Skin of body (tissue), 2 donors: ENCODE data around the gene FMNL2. TPM values are rescaled to one million over a fixed set of nuclear protein-coding genes. Genes with fewer than 3 reads are reported as not detected.

ENCODE experiments used
- DNase-seq: peaks from one replicate; lab custom pipeline; 2025; lab: John Stamatoyannopoulos, UW
- total RNA-seq: library from RNA; depleted of rRNA; stranded (reverse); fragments of >200 nt; gene quantifications from one replicate; pipeline ENCODE4 v1.2.3, GENCODE V29; 2014

The FMNL2 gene
- total RNA-seq, 1 donor from 2014 or later, result 43.7 TPM

DNA sequence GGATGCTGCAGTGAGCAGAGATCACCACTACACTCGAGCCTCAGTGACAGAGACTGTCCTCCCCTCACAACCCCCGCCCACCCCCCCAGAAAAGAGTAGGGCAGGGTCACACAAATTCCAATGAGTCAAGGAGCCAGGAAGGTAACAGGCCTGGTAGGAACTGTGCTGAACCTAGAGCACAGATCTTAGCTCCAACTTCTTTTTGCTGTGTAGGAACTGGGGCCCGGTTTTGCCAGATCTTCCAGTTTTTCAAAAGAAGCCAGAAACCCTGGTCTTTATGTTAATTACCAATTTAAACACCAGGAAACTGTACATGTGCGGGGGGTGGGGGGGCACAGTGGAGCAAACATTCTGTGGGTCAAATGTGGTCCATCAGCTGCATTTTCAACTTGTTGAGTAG, 311.3 kb downstream of the FMNL2 start:
- no peak for DNase-seq

DNA sequence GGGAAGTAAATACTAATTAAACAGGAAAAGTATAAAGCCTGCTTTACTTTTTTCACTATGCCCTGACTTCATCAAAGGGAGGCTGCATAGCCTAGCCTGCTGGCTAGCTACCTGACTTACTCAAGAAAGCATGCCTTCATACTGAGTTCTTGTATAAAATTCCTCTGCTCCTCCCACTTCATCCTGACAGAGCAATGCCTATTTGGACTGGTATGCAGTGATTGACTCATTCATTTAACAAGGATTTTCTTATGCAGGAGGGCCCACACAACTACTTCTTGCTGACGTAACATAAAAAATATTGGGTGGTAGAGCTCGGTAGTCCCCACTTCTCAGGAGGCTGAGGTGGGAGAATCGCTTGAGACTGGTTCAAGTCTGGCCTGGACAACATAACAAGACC, 311.8 kb downstream of the FMNL2 start:
- no peak for DNase-seq

DNA sequence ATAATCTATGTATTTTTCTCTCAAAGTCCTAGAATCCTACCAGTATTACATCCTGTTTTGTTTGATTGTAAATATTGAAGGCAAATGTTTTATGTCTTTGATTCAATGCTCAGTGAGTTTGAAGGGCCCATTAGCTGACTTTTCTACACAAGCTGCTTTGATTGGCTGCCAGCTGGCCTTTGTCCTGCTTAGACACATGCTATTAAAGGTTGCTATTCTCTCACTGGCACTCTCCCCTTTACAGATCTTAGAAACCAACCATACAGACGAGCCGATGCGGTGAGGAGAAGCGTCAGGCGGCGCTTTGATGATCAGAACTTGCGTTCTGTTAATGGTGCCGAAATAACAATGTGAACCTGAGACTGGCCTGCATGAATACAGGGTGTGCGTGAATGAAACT, 312.6 kb downstream of the FMNL2 start:
- no peak for DNase-seq

DNA sequence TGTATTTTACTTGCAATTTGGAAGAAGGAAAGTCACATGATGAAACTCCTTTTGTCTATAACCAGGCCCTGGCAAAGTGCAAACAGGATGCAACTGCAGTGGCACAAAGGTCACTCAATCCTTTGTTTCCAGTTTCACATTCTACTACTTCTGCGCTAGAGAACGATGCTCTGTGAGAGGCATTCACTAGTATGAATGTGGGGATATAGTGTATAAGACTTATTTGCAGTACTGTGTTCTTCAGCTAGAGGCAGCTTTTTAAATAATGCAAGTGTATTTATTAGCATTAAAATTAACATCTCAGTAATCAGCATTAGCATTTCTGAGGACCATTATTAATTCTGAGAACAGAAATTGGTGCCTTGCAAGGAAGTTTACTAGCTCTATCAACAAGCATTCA, 313.4 kb downstream of the FMNL2 start:
- no peak for DNase-seq

DNA sequence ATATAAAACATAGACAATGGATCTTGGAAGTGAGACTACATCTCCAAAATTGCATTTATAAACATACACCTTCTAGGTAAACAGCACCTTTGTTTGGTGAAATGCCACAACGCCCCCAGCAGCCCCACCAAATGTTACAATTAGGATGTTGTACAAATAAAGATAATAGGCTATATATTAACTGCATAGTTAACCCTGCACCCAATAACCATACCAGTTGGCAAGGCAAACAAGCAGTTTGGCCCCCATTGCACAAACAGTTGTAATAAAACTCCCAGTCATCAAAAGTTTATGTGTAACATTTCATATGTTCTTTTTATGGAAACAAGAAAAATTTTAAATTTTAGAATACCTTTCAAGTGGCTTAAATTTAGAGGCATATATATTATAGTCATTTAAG, 315.0 kb downstream of the FMNL2 start:
- no peak for DNase-seq

DNA sequence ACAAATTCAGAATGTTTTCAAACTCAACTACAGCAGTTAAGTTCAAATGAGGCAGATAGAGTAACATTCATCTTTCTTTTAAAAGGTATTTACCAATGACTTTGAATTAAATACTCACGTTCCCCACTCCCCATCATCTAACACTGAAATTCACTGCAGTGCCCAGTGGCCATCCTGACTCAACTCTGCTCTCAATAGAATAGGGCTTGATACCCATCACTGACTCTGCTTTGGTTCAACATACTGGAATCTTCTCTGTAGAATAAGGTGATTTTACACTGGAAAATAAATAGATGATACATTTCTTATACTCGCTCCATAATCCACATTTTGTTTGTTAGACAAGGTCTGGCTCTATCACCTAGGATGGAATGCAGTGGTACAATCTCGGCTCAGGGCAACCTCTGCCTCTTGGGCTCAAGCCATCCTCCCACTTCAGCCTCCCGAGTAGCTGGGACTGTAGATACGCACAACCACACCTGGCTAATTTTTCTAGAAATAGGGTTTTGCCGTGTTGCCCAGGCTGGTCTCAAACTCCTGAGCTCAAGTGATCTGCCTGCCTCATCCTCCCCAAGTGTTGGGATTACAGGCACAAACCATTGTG, 315.9 kb downstream of the FMNL2 start:
- no peak for DNase-seq

DNA sequence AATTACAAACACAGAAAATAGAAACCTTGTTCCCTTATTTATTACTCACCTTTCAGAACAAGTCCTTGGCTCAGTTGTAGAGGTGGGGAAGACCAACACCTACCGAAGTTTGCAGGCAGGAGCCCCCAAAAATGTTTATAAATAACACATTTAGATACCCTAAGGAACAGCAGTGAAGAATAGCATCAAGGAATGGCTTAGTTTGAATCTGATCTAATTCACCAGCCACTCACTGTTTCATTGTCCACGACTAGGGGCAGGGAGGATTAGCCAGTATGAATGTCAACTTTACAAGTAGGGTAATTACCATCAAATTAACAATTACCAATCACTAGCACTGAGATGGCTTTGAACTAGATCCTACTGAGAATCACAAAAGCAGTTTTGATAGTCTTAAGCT, 316.9 kb downstream of the FMNL2 start:
- no peak for DNase-seq

DNA sequence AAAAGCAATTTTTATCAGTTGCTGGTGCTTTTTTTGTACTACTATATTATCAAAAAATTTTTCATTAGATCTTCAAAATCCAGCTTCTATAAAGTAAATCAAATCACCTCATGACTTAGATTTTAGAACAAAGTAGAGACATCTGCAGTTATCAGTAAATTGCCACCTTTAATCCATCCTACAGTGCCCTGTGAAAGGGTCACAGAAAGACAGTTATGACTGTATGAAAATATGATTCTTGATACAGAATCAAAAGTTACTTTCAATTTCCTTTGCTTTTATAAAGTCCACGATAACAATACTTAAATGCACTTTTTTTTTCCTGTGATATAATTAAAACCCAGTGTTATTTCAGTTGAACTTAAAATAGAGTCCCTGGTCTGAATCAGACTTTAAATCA, 320.9 kb downstream of the FMNL2 start:
- DNase-seq, result no peak

DNA sequence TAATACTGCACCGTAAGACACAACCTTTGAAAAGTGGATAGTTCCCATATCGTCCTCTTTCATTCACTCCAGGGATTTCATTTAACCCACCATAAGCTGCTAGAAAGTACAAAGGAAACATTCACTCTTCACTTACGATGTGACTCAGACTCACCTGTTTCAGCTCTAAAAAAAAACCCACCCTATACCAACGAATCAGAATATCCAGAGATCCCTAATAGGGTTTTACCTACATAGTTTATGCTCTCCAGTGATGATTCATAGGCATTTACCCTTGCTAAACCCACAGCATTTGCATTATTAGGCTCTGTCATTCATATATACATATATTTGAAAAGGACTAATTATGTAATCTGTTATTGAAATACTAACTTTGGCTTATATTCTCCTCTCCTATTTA, 322.1 kb downstream of the FMNL2 start:
- DNase-seq, result no peak

DNA sequence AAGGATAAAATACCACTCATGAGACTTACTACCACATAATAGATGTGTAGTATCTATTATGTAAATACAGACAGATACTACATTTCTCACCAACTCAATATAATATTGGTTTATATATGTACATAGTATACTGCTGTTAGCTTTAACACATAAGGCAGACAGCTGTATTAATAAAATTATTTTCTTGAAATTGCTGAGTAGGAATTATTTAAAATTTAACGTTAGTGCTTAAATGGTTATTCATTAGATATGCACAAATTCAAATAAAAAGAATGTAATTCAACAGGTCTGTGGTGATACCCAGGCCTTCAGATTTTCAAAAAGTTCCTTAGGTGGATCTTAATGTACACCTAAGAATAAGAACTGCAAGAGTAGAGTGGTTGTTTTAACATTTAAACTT, 323.2 kb downstream of the FMNL2 start:
- no peak for DNase-seq

DNA sequence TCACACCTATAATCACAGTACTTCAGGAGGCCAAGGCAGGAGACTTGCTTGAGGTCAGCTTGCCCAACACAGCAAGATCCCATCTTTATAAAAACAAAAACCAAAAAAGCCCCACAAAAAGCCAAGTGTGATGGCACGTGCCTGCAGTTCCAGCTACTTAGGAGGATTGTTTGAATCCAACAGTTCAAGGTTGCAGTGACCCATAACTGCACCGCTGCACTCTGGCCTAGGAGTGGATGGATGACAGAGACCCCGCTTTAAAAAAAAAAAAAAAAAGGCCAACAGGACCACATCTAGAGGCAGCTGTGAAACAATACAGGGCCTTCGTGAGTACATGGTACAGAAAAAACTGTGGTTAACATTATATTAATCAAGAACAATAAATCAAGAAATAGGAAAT, 326.1 kb downstream of the FMNL2 start:
- no peak for DNase-seq

DNA sequence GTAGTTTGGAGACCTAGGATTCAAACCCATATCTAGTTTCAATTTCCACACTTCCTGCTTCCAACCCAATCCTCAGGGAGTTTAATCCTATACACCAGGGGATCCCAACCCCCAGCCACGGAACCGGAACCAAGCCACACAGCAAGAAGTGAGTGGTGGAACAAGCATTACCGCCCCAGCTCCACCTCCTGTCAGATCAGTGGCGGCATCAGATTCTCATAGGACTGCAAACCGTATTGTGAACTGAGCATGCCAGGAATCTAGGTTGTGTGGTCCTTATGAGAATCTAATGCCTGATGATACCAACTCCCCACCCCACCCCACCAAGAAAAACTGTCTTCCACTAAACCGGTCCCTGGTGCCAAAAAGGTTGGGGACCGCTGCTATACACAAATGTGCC, 329.8 kb downstream of the FMNL2 start:
- no peak for DNase-seq

DNA sequence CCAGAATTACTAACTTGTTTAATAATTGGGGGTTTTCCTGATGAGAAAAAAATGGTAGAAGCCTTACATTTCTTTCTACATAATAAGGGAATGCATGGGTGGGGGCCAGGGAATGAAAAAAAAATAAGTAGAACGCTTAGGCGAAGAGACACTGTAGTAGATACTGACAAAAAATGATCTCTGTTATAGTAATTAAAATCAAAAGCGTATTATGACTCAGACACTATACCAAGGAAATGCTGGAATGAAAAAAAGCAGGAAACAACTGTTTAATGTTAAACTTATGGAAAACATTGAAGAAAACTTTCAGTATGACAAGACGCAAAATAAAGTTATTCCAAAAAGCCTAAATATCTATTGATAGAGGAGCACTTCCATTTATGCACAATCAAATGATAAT, 339.4 kb downstream of the FMNL2 start:
- no peak for DNase-seq

DNA sequence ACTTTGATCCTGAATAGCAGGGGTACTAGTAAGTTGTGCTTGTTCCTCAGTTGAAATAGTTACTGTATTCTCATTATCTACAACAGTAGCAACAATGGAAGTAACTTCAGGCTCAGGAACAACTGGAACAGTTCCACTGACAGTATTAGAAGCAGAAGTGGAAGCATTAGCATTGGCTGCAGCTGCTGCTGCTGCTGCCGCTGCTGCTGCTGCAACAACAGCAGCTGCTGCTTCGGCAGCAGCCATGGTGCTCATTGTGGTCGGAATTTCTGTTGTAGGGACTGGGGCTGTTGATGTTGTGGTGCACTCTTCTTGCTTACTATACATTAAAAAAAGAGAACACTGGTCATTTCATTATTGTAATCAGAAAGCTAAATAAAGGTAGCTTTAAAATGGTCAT, 341.5 kb downstream of the FMNL2 start:
- no peak for DNase-seq

DNA sequence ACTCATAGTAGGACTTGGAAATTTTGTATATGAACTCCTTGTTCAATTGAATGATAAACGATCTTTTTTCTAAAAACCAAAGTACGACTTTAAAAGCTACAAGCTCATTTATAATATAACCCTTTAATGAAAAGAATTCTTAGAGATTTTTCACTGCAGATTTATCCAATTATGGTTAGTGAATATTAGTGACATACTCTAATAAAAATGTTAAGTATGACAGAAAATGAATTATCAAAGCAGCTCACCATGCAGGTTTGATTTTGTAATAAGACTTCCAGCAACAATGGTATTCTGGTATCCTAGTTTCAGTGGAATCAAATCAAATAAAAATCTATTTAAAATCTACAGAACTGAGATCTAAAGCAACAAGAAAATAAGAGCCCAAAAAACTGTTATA, 343.8 kb downstream of the FMNL2 start:
- DNase-seq, result no peak

DNA sequence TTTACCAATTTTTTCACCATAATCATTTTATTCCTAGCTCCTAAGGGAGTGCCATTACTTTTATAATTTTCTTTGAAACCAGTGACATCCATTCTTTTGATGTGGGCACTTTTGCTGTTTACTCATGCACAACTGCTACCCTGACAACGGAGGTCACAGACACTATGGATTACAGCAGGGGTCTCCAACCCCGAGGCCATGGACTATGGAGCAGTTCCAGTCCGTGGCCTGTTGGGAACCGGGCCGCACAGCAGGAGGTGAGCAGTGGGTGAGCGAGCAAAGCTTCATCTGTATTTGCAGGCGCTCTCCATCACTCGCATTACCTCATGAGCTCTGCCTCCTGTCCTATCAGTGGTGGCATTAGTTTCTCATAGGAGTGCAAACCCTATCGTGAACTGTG, 347.7 kb downstream of the FMNL2 start:
- no peak for DNase-seq

DNA sequence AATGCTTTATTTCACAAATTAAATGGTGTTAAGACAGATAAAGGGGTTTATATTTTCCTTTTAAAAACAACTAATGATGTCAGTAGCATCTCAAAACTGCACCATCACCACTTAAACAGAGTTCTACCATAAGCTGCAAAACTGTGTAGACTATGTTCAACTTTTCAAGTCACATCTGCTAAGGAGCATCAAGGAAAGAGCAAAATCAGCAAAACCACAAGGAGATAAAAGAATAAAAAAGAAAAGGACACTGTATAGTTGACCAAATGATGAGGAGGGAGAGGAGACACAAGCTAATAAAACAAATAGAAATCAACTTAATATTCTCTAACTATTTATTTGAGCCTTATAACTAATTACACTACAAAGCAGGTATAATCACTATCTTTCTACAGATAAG, 348.4 kb downstream of the FMNL2 start:
- DNase-seq, result no peak

DNA sequence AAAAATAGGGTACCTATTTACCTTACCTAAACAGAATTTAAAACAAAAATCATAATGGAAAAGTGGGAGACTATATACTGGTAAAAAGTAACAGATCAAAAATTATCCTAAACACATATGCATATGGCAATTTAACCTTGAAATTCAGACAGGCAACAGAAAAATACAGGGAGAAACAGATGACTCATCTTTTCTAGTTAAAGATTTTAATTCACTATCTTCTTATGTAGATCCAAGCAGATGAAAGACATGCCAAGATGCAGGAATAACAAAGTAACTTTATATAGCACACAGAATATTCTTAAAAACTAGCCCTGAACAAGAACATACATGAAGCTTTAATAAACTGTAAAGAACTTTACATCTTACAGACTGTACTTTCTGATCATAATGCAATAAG, 351.3 kb downstream of the FMNL2 start:
- no peak for DNase-seq

DNA sequence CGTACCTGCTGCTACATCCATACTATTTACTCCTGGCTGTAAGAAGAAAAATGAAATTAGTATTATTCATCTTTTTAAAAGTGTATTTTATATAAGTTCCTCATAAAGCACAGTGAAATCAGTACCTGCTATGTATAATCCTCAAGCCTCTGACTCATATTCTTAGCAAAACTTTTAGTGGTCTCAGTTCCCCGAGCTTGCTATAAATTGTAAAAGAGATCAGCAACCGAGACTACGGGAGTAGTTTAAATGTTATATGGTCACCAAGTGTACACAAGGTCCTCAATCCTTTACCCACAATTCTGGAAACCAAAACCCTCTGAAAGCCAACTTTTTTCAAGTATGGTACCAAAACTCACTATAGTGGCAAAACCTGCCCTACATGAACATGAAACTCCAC, 358.1 kb downstream of the FMNL2 start:
- no peak for DNase-seq

DNA sequence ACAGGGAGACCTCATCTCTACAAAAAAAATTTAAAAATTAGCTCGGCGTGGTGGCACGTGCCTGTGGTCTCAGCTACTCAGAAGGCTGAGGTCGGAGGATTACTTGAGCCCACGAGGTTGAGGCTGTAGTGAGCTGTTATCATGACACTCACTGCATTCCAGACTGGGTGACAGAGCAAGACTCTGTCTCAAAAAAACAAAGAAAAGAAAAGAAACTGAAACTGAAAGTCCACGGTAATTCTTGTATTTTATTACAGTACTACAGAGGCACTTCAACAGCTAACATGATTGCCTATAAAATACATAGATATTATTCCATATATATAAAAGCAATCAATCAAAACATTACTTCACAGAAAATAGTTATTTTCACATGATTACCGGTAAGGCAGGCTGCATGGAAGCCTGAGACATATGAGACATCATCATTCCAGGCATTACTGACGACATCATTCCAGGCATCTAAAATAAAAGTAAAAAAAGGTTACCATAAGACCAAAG, 359.2 kb downstream of the FMNL2 start:
- DNase-seq, result no peak

DNA sequence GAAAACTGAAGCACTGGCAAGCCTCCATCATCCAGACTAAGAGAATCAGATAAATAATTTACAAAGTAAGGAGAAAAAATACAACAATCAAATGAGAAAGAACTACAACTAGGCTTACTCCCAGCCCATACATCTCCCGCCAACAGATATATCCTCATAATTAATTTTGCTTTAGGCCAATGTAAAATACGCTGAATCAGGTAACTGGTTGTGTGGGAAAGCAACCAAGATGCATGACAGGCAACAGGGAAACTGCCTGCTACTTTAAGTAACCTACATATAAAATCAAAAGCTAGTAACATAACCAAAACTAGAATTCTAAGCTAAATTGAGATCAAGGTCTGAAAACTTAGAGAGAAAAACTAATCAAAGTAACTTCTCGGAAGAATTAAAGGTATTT, 360.8 kb downstream of the FMNL2 start:
- DNase-seq, result no peak

DNA sequence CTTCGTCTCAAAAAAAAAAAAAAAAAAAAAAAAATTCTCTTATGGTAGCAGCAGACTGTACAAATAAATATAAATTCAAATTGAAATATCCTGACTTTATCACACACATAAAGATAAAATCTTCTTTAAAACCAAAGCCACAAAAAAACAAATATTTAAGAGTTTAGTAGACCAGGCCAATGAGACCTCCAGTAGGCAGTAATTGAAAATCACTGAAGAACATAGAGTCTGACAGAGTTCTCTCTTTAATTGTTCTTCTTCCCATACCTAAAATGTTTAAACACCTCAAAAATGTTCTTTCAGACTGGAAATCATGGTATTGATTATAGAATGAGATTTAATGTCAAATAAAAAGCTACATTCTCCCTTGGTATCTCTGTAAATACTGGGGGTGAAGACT, 361.5 kb downstream of the FMNL2 start:
- no peak for DNase-seq
